Endothelial cell of umbilical vein (primary cell): ENCODE measurements around the gene ATRNL1. TPM values are rescaled to one million over a fixed set of nuclear protein-coding genes. Genes with fewer than 3 reads are reported as not detected.

Source experiments
- BruUV-seq: library from RNA; stranded (reverse); fragments of 400-500 nt; replicated peaks from 2 replicates; lab custom pipeline; 2021; lab: Mats Ljungman, UMichigan
- CTCF ChIA-PET: fragments of 300-600, 350-600 bp; sonication (Branson Sonifier 250); formaldehyde crosslinking; loops from one replicate; lab custom pipeline; 2021; ENCODE audit warnings: antibody characterized with exemption, inconsistent platforms; lab: Charles Lee
- POLR2A ChIA-PET: fragments of 300-600, 350-600 bp; sonication (Branson Sonifier 250); formaldehyde crosslinking; loops from one replicate; lab custom pipeline; 2021; ENCODE audit warnings: antibody characterized with exemption, inconsistent platforms; lab: Charles Lee
- DNase-seq: peaks from one replicate; pipeline ENCODE4 v3.0.0-alpha.2; 2011; ENCODE audit warnings: low read depth, low spot score
- FAIRE-seq: peaks from 2 replicates; lab custom pipeline; 2011; peaks lifted over from hg19 to GRCh38; lab: Jason Lieb, UNC
- H2AFZ ChIP-seq: 2 replicates; pipeline ENCODE4 v1.6.0; 2012; ENCODE audit warnings: low read depth, low read length, control low read depth, inconsistent platforms
- H3K27ac ChIP-seq: 2 replicates; pipeline ENCODE4 v1.5.1; 2011; ENCODE audit warnings: low read depth, mild to moderate bottlenecking, control low read depth, low read length, moderate library complexity; ENCODE audit not compliant: insufficient read depth
- H3K27me3 ChIP-seq, 2 experiments: 2 replicates each; pipeline versions ENCODE4 v1.6.0 to v1.6.1; 2011; ENCODE audit warnings: low read length in 2 of 2, mixed read lengths in 1 of 2; ENCODE audit not compliant: control insufficient read depth in 2 of 2, insufficient read depth in 2 of 2
- H3K36me3 ChIP-seq, 2 experiments: 2 replicates in 1 of 2; 3 replicates in 1 of 2; pipeline ENCODE4 v1.5.1; 2011; ENCODE audit warnings: low read length in 2 of 2, mild to moderate bottlenecking in 1 of 2, moderate library complexity in 1 of 2; ENCODE audit not compliant: control insufficient read depth in 2 of 2, insufficient read depth in 2 of 2; ENCODE audit errors: extremely low read depth in 1 of 2
- H3K4me1 ChIP-seq: 3 replicates; pipeline ENCODE4 v1.5.1; 2011; ENCODE audit warnings: mild to moderate bottlenecking, low read length; ENCODE audit not compliant: control insufficient read depth, insufficient read depth; ENCODE audit errors: extremely low read depth
- H3K4me2 ChIP-seq: 2 replicates; pipeline ENCODE4 v1.6.1; 2011; ENCODE audit warnings: low read length, control low read depth, mixed read lengths; ENCODE audit not compliant: insufficient read depth
- H3K4me3 ChIP-seq, 3 experiments: fragments of 200-600 bp in 1 of 3; sonication (generic), shearing (Covaris generic) in 1 of 3; replicated peaks in 1 of 3; 2 replicates each; pipeline ENCODE4 v1.5.1; 2011 to 2016; ENCODE audit warnings: control low read depth in 3 of 3, low read length in 3 of 3, mild to moderate bottlenecking in 2 of 3, inconsistent platforms in 1 of 3, low read depth in 1 of 3, moderate library complexity in 1 of 3; ENCODE audit not compliant: insufficient read depth in 1 of 3
- H3K79me2 ChIP-seq: 2 replicates; pipeline ENCODE4 v1.6.0; 2012; ENCODE audit warnings: low read length, inconsistent platforms; ENCODE audit not compliant: control insufficient read depth, insufficient read depth
- H3K9ac ChIP-seq: replicated peaks from 2 replicates; pipeline ENCODE3; 2011; ENCODE audit warnings: low read length, control low read depth; ENCODE audit not compliant: insufficient read depth; ENCODE audit errors: extremely low read depth
- H3K9me1 ChIP-seq: replicated peaks from 3 replicates; pipeline ENCODE4 v1.6.0; 2011; ENCODE audit warnings: mild to moderate bottlenecking, low read length; ENCODE audit not compliant: control insufficient read depth, insufficient read depth; ENCODE audit errors: extremely low read depth
- H3K9me3 ChIP-seq: replicated peaks from 2 replicates; pipeline ENCODE4 v1.5.1; 2012; ENCODE audit warnings: low read length, inconsistent platforms; ENCODE audit not compliant: control insufficient read depth, insufficient read depth
- H4K20me1 ChIP-seq: replicated peaks from 2 replicates; pipeline ENCODE3; 2011; ENCODE audit warnings: mild to moderate bottlenecking, low read length; ENCODE audit not compliant: control insufficient read depth, insufficient read depth; ENCODE audit errors: extremely low read depth
- CTCF ChIP-seq, 2 donors: IDR thresholded peaks; 1 replicate in 1 of 2; 2 replicates in 1 of 2; pipeline ENCODE4 v1.5.1; 2011; ENCODE audit warnings: low read length in 2 of 2, mild to moderate bottlenecking in 2 of 2, moderate library complexity in 2 of 2, control low read depth in 1 of 2, inconsistent platforms in 1 of 2, low read depth in 1 of 2; ENCODE audit not compliant: insufficient read depth in 1 of 2; ENCODE audit errors: extremely low read depth in 1 of 2
- EZH2 ChIP-seq: IDR thresholded peaks from 2 replicates; pipeline ENCODE4 v1.6.1; 2012; ENCODE audit warnings: borderline replicate concordance, low read depth, mild to moderate bottlenecking, moderate library complexity, low read length, inconsistent platforms; ENCODE audit not compliant: severe bottlenecking
- FOS ChIP-seq: IDR thresholded peaks from 2 replicates; pipeline ENCODE4 v1.6.1; 2011; ENCODE audit warnings: mild to moderate bottlenecking, low read length, moderate library complexity, borderline replicate concordance; ENCODE audit not compliant: insufficient read depth
- GATA2 ChIP-seq: IDR thresholded peaks from 2 replicates; pipeline ENCODE4 v1.7.0; 2011; ENCODE audit warnings: low read depth, mild to moderate bottlenecking, moderate library complexity, mixed read lengths, low read length; ENCODE audit not compliant: insufficient read length, insufficient read depth
- JUN ChIP-seq: IDR thresholded peaks from 2 replicates; pipeline ENCODE4 v1.6.1; 2011; ENCODE audit warnings: borderline replicate concordance, low read depth; ENCODE audit not compliant: insufficient read length, insufficient read depth
- MYC ChIP-seq: IDR thresholded peaks from one replicate; pipeline ENCODE4 v1.6.1; 2011; ENCODE audit warnings: mild to moderate bottlenecking, low read depth, low read length
- POLR2A ChIP-seq: IDR thresholded peaks from 2 replicates; pipeline ENCODE4 v1.6.1; 2012; ENCODE audit warnings: low read depth, mild to moderate bottlenecking, control low read depth, low read length
- POLR2AphosphoS5 ChIP-seq: IDR thresholded peaks from 2 replicates; pipeline ENCODE4 v1.6.1; 2012; ENCODE audit warnings: low read depth, mild to moderate bottlenecking, control low read depth, low read length, moderate library complexity; ENCODE audit not compliant: insufficient read depth
- dilution Hi-C: fragments of 300-500 bp; cut with MboI; formaldehyde crosslinking; loops from one replicate; pipeline ENCODE4 v1.15.0; 2019; ENCODE audit warnings: low sequenced_read_pairs; ENCODE audit not compliant: extremely low pct_ligation_motif_present
- intact Hi-C: fragments of 100-400 bp; cut with micrococcal nuclease; formaldehyde crosslinking; loops from one replicate; pipeline ENCODE4 v1.10.0; 2022
- polyA plus RNA-seq, 4 experiments: library from polyadenylated mRNA; depleted of rRNA in 3 of 4; stranded (reverse) in 3 of 4; unstranded in 1 of 4; fragments of >200 nt; gene quantifications; 2 replicates each; pipeline versions ENCODE4 v1.2.1 to v1.2.3, GENCODE V29; 2011 to 2012; ENCODE audit warnings: missing spikeins in 1 of 4
- total RNA-seq: library from RNA; stranded (reverse); gene quantifications from 2 replicates; pipeline ENCODE4 v1.2.3, GENCODE V29; 2021
- TF ChIP-seq, protein P1 (sequence below): IDR thresholded peaks from 2 replicates; pipeline ENCODE4 v1.6.1; 2011; ENCODE audit not compliant: insufficient read depth, insufficient read length

The ATRNL1 gene
- total and polyA plus RNA-seq, 2 donors (not counting 3 experiments of a cell fraction or from before 2014, with no cell fraction given) = not detected

- Histone ChIP-seq H3K9me3 (no peaks in the 10 kb centered on the region), H3K4me3 (no peak overlapping the region), H3K36me3 (no peaks in the 10 kb centered on the region), H3K79me2 (no peaks in the 10 kb centered on the region), H3K9ac (no peak overlapping the region), H3K9me1 (no peaks in the 10 kb centered on the region), H4K20me1 (no peaks in the 10 kb centered on the region), H3K4me1 (peaks cover 4% of the 10 kb centered on the region), H3K27ac (no peak overlapping the region), H2AFZ (no peak overlapping the region), H3K27me3 (peaks cover 28 to 49% of the 10 kb centered on the region in 2 experiments), H3K4me2 (no peak overlapping the region)
- FAIRE-seq (no peak), DNase-seq (no peak)
- ChIA-PET CTCF (no interaction called here), POLR2A (no interaction called here)
- intact Hi-C loops = loop anchor here (10.0 kb wide), 1 partner anchor 110 kb away; no protein-coding TSS in a partner anchor
- TF ChIP-seq FOS = no peak
- TF ChIP-seq POLR2AphosphoS5 = no peak
- no peak for TF ChIP-seq MYC
- BruUV-seq = no TSS peak
- dilution Hi-C loops = no loop called here
Measured at GRCh38 chr10:115094416-115095140, 1.4 kb downstream of the ATRNL1 start.

GRCh38 chr10:115095758-115096157, 2.6 kb downstream of the ATRNL1 start:
- DNase-seq = no peak
- H4K20me1 ChIP-seq = no peaks in the 10 kb centered on the region
- H3K4me3 ChIP-seq = no peak overlapping the region
- ChIA-PET POLR2A (no interaction called here), CTCF (interaction anchor here (1.1 to 1.5 kb wide), 3 partner anchors 34 to 218 kb away, joined by 3 to 9 read pairs (median 5); no protein-coding TSS in a partner anchor)
- H3K9ac ChIP-seq = no peak overlapping the region
- BruUV-seq = no TSS peak
- no peak for FAIRE-seq
- peaks cover 4% of the 10 kb centered on the region for H3K4me1 ChIP-seq
- no peak overlapping the region for H3K27ac ChIP-seq
- no peaks in the 10 kb centered on the region for H3K79me2 ChIP-seq
- dilution Hi-C loops (no loop called here), intact Hi-C loops (loop anchor here (10.0 kb wide), 1 partner anchor 111 kb away; no protein-coding TSS in a partner anchor)
- H3K9me3 ChIP-seq = no peaks in the 10 kb centered on the region
- TF ChIP-seq GATA2 = no peak
- no peak for TF ChIP-seq POLR2AphosphoS5
- TF ChIP-seq POLR2A = no peak
- no peak for TF ChIP-seq CTCF (IDR thresholded peaks at IDR 0.05; ENCODE audit: extremely low read depth in 1 of 2, insufficient read depth in 1 of 2, low read depth in 1 of 2, low read length in 2 of 2)
- no peak for TF ChIP-seq EZH2
- no peak for TF ChIP-seq FOS
- no peak for TF ChIP-seq MYC
- TF ChIP-seq JUN = no peak
- TF ChIP-seq, protein P1, sequence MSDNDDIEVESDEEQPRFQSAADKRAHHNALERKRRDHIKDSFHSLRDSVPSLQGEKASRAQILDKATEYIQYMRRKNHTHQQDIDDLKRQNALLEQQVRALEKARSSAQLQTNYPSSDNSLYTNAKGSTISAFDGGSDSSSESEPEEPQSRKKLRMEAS = no peak
- H3K9me1 ChIP-seq = no peaks in the 10 kb centered on the region
- peaks cover 28 to 43% of the 10 kb centered on the region in 2 experiments for H3K27me3 ChIP-seq
- no peak overlapping the region for H3K4me2 ChIP-seq
- H2AFZ ChIP-seq = no peak overlapping the region
- H3K36me3 ChIP-seq = no peaks in the 10 kb centered on the region
